DOHH2 (cell line): ENCODE measurements around the gene CSNK2B.

ENCODE experiments used
- H3F3A ChIP-seq: fragments of 200-600 bp; sonication (generic), shearing (Covaris generic); 2 replicates; pipeline ENCODE4 v1.6.0; 2016; ENCODE audit warnings: antibody characterized with exemption, mild to moderate bottlenecking; ENCODE audit not compliant: control insufficient read depth, insufficient read depth
- H3K27ac ChIP-seq: fragments of 200-600 bp; sonication (generic); 2 replicates; pipeline ENCODE4 v1.5.1; 2014; ENCODE audit warnings: low read depth, mild to moderate bottlenecking, low read length, moderate library complexity
- H3K27me3 ChIP-seq: fragments of 200-600 bp; sonication (generic); 2 replicates; pipeline ENCODE4 v1.6.1; 2014; ENCODE audit warnings: mild to moderate bottlenecking, low read length, mixed read lengths; ENCODE audit not compliant: control insufficient read depth
- H3K36me3 ChIP-seq: fragments of 200-600 bp; sonication (generic); 2 replicates; pipeline ENCODE4 v1.6.1; 2014; ENCODE audit warnings: mild to moderate bottlenecking, low read length, moderate library complexity, mixed read lengths; ENCODE audit not compliant: control insufficient read depth
- H3K4me1 ChIP-seq: fragments of 200-600 bp; sonication (generic); 2 replicates; pipeline ENCODE4 v1.6.1; 2014; ENCODE audit warnings: mild to moderate bottlenecking, low read length, mixed read lengths; ENCODE audit not compliant: control insufficient read depth
- H3K4me2 ChIP-seq: fragments of 200-600 bp; sonication (generic); 2 replicates; pipeline ENCODE4 v1.6.0; 2014; ENCODE audit warnings: mild to moderate bottlenecking, low read length, moderate library complexity
- H3K4me3 ChIP-seq: fragments of 200-600 bp; sonication (generic); 2 replicates; pipeline ENCODE4 v1.5.1; 2014; ENCODE audit warnings: mild to moderate bottlenecking, low read length, mixed read lengths
- H3K79me2 ChIP-seq: fragments of 200-600 bp; sonication (generic); 2 replicates; pipeline ENCODE4 v1.6.1; 2014; ENCODE audit warnings: mild to moderate bottlenecking, low read length, mixed read lengths; ENCODE audit not compliant: control insufficient read depth
- H3K9me2 ChIP-seq: fragments of 200-600 bp; sonication (generic); replicated peaks from 2 replicates; pipeline ENCODE4 v1.6.1; 2014; ENCODE audit warnings: mild to moderate bottlenecking, low read length, mixed read lengths; ENCODE audit not compliant: control insufficient read depth
- H3K9me3 ChIP-seq: fragments of 200-600 bp; sonication (generic); 2 replicates; pipeline ENCODE4 v1.6.1; 2014; ENCODE audit warnings: antibody characterized with exemption, low read length, mixed read lengths; ENCODE audit not compliant: control insufficient read depth, insufficient read depth
- H4K20me1 ChIP-seq: fragments of 200-600 bp; sonication (generic); 2 replicates; pipeline ENCODE4 v1.6.0; 2014; ENCODE audit warnings: low read depth, mild to moderate bottlenecking, antibody characterized with exemption, low read length, moderate library complexity; ENCODE audit not compliant: control insufficient read depth, insufficient read depth
- EZH2phosphoT487 ChIP-seq: fragments of 200-600 bp; sonication (generic); IDR thresholded peaks from 2 replicates; pipeline ENCODE4 v1.6.1; 2017; ENCODE audit warnings: borderline replicate concordance, mild to moderate bottlenecking, antibody characterized with exemption, low read length, moderate library complexity, mixed read lengths
- TF ChIP-seq, protein P1 (sequence below): fragments of 200-600 bp; sonication (generic); IDR thresholded peaks from one replicate; pipeline ENCODE4 v1.5.1; 2014; ENCODE audit warnings: antibody characterized with exemption, mild to moderate bottlenecking, low read depth, low read length; ENCODE audit not compliant: poor library complexity, severe bottlenecking

Gene CSNK2B

DNA sequence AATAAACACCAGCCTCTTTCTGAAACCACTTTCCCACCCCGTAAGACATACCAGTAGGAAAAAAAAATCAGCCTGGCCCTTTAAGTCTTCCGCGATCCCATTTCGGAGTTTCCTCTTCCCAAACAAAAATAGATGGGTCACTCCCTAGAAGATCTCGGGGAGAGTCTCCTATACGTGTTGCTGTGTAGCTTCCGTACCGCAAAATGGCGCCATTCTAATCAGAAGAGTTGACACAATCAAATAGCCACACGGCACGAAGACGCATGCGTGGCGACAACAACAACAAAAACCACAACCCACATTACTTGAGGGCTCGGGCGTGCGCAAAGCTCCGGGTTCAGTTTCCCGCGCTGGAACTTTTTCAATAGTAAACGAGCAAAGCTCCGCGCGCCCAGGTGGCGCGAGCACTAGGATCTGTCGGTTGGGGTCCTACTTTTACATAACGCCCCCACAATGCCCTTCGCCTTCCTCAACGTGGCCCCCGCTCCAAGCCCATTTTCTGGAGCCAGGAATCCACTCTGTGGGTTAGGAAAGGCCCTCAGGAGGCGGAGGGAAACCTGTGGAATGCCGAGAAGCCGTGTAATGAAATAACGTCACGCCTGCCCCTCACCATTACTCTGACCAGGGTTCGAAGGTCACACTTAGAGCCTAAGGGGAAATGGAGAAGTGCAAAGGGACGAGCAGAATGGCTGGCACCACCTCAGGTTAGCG lies 935 bp upstream of the CSNK2B start, which contains the start of gene GPANK1:
TSS of gene GPANK1 (minus strand) at position 208 of the 711 bp plus-strand sequence. CDS start 519 bp downstream, outside the sequence.
- Histone ChIP-seq H3K79me2 (peaks cover 74% of the 10 kb centered on the region), H3K27ac (peak within 1 kb of the TSS; percentile 97), H3K36me3 (peaks cover 86% of the 10 kb centered on the region), H3K4me2 (peak within 1 kb of the TSS; percentile 99), H3K4me3 (peak within 1 kb of the TSS; percentile 95), H3K4me1 (peaks cover 49% of the 10 kb centered on the region), H3K9me2 (no peaks in the 10 kb centered on the region), H3K27me3 (no peaks in the 10 kb centered on the region), H4K20me1 (peaks cover 11% of the 10 kb centered on the region; the same call in 1 of the 2 replicates), H3K9me3 (no peaks in the 10 kb centered on the region), H3F3A (peaks cover 11% of the 10 kb centered on the region)
- no peak for TF ChIP-seq EZH2phosphoT487
- TF ChIP-seq, protein P1, sequence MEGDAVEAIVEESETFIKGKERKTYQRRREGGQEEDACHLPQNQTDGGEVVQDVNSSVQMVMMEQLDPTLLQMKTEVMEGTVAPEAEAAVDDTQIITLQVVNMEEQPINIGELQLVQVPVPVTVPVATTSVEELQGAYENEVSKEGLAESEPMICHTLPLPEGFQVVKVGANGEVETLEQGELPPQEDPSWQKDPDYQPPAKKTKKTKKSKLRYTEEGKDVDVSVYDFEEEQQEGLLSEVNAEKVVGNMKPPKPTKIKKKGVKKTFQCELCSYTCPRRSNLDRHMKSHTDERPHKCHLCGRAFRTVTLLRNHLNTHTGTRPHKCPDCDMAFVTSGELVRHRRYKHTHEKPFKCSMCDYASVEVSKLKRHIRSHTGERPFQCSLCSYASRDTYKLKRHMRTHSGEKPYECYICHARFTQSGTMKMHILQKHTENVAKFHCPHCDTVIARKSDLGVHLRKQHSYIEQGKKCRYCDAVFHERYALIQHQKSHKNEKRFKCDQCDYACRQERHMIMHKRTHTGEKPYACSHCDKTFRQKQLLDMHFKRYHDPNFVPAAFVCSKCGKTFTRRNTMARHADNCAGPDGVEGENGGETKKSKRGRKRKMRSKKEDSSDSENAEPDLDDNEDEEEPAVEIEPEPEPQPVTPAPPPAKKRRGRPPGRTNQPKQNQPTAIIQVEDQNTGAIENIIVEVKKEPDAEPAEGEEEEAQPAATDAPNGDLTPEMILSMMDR = no peak

DNA sequence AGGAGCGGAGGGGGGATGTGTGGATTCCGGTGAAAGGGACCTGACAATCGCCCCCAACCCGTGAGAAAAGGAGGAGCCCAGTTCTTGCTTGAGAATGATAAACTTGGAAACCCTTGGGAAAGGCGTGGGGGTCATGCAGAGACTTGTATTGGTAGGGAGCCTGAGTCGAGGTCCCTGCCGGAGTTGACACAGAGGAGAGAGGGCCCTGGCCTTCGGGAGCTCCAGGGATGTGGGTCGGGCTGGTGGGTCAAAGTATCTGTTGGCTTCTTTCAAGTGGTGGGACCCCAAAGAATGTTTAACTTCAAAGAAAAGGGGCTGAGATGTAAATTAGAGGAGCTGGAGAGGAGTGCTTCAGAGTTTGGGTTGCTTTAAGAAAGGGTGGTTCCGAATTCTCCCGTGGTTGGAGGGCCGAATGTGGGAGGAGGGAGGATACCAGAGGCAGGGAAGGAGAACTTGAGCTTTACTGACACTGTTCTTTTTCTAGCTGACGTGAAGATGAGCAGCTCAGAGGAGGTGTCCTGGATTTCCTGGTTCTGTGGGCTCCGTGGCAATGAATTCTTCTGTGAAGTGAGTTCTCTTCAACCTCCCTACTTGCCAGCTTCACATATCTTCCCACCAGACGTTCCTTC lies 571 bp downstream of the CSNK2B start:
- peaks cover 8% of the 10 kb centered on the region for H3F3A ChIP-seq
- H3K4me1 ChIP-seq = peaks cover 41% of the 10 kb centered on the region
- TF ChIP-seq EZH2phosphoT487 = no peak
- TF ChIP-seq, protein P1 = no peak
- peaks cover 88% of the 10 kb centered on the region for H3K36me3 ChIP-seq
- no peaks in the 10 kb centered on the region for H3K9me3 ChIP-seq
- peak overlapping the region; percentile 97 for H3K27ac ChIP-seq
- H3K4me3 ChIP-seq = peak overlapping the region; percentile 95
- peak overlapping the region; percentile 85 for H3K4me2 ChIP-seq
- H3K9me2 ChIP-seq = no peaks in the 10 kb centered on the region
- H4K20me1 ChIP-seq = peaks cover 11% of the 10 kb centered on the region; the same call in 1 of the 2 replicates
- peaks cover 64% of the 10 kb centered on the region for H3K79me2 ChIP-seq
- no peaks in the 10 kb centered on the region for H3K27me3 ChIP-seq

DNA sequence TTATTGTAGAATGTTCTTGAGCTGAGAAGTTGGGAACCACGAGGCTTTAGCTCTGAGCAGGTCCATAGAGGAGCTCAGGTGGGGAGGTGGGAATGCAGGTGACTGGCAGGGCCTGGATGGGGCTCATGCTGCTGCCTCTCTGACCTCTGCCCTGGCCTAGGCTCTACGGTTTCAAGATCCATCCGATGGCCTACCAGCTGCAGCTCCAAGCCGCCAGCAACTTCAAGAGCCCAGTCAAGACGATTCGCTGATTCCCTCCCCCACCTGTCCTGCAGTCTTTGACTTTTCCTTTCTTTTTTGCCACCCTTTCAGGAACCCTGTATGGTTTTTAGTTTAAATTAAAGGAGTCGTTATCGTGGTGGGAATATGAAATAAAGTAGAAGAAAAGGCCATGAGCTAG lies 3.8 kb downstream of the CSNK2B start, which contains the start of gene LY6G5B:
TSS of gene LY6G5B (plus strand) at position 301 of the 400 bp plus-strand sequence. CDS start 975 bp downstream, outside the sequence.
- Histone ChIP-seq H3K27me3 (no peaks in the 10 kb centered on the region), H3K9me3 (no peaks in the 10 kb centered on the region), H3K27ac (no peak within 1 kb of the TSS), H3K9me2 (no peaks in the 10 kb centered on the region), H3K36me3 (peaks cover 74% of the 10 kb centered on the region), H3K4me2 (no peak within 1 kb of the TSS), H3K79me2 (peaks cover 37% of the 10 kb centered on the region), H3K4me3 (no peak within 1 kb of the TSS), H3K4me1 (peaks cover 13% of the 10 kb centered on the region), H3F3A (peaks cover 7% of the 10 kb centered on the region), H4K20me1 (peaks cover 11% of the 10 kb centered on the region; the same call in 1 of the 2 replicates)
- TF ChIP-seq, protein P1 = no peak
- no peak for TF ChIP-seq EZH2phosphoT487
